HepG2 (cell line): ENCODE data around the gene ELMO2. TPM values are rescaled to one million over a fixed set of nuclear protein-coding genes. Genes with fewer than 3 reads are reported as not detected.

Source experiments
- ATAC-seq: fragments of 200-7000 bp; cut with Tn5 transposase; 3 replicates; pipeline ENCODE4 v1.9.1; 2020; ENCODE audit warnings: mild to moderate bottlenecking, moderate library complexity
- BruUV-seq: library from RNA; stranded (reverse); fragments of 400-500 nt; replicated peaks from 2 replicates; lab custom pipeline; 2021; lab: Mats Ljungman, UMichigan
- CTCF ChIA-PET: fragments of 300-600 bp; formaldehyde crosslinking; extraction: SDS; loops from one replicate; lab custom pipeline; 2021; ENCODE audit warnings: low total read pairs, inconsistent platforms, low intra/inter-chr PET ratio; lab: Yijun Ruan, JAX
- POLR2A ChIA-PET: fragments of 350-600 bp; sonication (Branson Sonifier 250); formaldehyde crosslinking; loops from one replicate; lab custom pipeline; 2020; ENCODE audit warnings: antibody characterized with exemption, inconsistent platforms; lab: Yijun Ruan, JAX
- DNase-seq: peaks from one replicate; pipeline ENCODE4 v3.0.0-alpha.2; 2015; ENCODE audit warnings: low spot score
- FAIRE-seq: peaks from 3 replicates; lab custom pipeline; 2011; peaks lifted over from hg19 to GRCh38; lab: Jason Lieb, UNC
- H2AFZ ChIP-seq: one replicate; pipeline ENCODE4 v1.6.1; 2011; ENCODE audit warnings: low read length, inconsistent platforms
- H3K27ac ChIP-seq: fragments of 300-600 bp; 3 replicates; pipeline ENCODE4 v1.8.0; 2011; ENCODE audit warnings: mixed run types, mild to moderate bottlenecking, mixed read lengths, low read length, inconsistent platforms; ENCODE audit not compliant: insufficient read depth; ENCODE audit errors: extremely low read length
- H3K27me3 ChIP-seq, 2 experiments: fragments of 200-600 bp in 1 of 2; 2 replicates in 1 of 2; 3 replicates in 1 of 2; pipeline versions ENCODE4 v1.6.0 to v1.8.0; 2011; ENCODE audit warnings: low read length in 2 of 2, mild to moderate bottlenecking in 2 of 2, moderate library complexity in 2 of 2, inconsistent platforms in 1 of 2; ENCODE audit not compliant: insufficient read depth in 2 of 2, control insufficient read depth in 1 of 2
- H3K36me3 ChIP-seq, 2 experiments: fragments of 200-600 bp in 1 of 2; replicated peaks in 1 of 2; 2 replicates in 1 of 2; 3 replicates in 1 of 2; pipeline versions ENCODE4 v1.5.1 to v1.8.0; 2011; ENCODE audit warnings: low read length in 2 of 2, inconsistent platforms in 1 of 2; ENCODE audit not compliant: insufficient read depth in 2 of 2, control insufficient read depth in 1 of 2
- H3K4me1 ChIP-seq: 2 replicates; pipeline ENCODE4 v1.5.1; 2012; ENCODE audit warnings: low read length, inconsistent platforms; ENCODE audit not compliant: insufficient read depth
- H3K4me2 ChIP-seq: 2 replicates; pipeline ENCODE4 v1.6.0; 2011; ENCODE audit warnings: low read depth, low read length, inconsistent platforms
- H3K4me3 ChIP-seq, 3 experiments: fragments of 200-600 bp in 1 of 3; sonication (generic), shearing (Covaris generic) in 1 of 3; replicated peaks in 1 of 3; 2 replicates each; pipeline ENCODE4 v1.5.1; 2011 to 2016; ENCODE audit warnings: low read length in 3 of 3, inconsistent platforms in 2 of 3, low read depth in 2 of 3, mild to moderate bottlenecking in 2 of 3, control low read depth in 1 of 3, mixed read lengths in 1 of 3; ENCODE audit not compliant: insufficient read depth in 1 of 3
- H3K79me2 ChIP-seq: one replicate; pipeline ENCODE4 v1.6.1; 2011; ENCODE audit warnings: low read length, inconsistent platforms; ENCODE audit not compliant: insufficient read depth
- H3K9ac ChIP-seq: 2 replicates; pipeline ENCODE4 v1.6.0; 2011; ENCODE audit warnings: mild to moderate bottlenecking, low read depth, low read length, inconsistent platforms; ENCODE audit not compliant: insufficient read depth
- H3K9me3 ChIP-seq: 2 replicates; pipeline ENCODE4 v1.5.1; 2012; ENCODE audit warnings: mild to moderate bottlenecking, low read length
- H4K20me1 ChIP-seq: 2 replicates; pipeline ENCODE4 v1.6.0; 2011; ENCODE audit warnings: inconsistent platforms, mild to moderate bottlenecking, low read length, moderate library complexity; ENCODE audit not compliant: insufficient read depth
- CREB1 ChIP-seq, 2 experiments: fragments of 450-650 bp in 1 of 2; IDR thresholded peaks; 2 replicates each; pipeline ENCODE4 v1.6.1; 2016 to 2017; ENCODE audit warnings: control low read depth in 1 of 2, mild to moderate bottlenecking in 1 of 2, missing compliant biosample characterization in 1 of 2, missing genetic modification characterization in 1 of 2
- IRX3 ChIP-seq: sonication (generic); formaldehyde crosslinking; IDR thresholded peaks from 2 replicates; pipeline ENCODE4 v1.8.1; 2023; ENCODE audit warnings: mild to moderate bottlenecking, low read depth, missing genetic modification reagents, borderline replicate concordance
- JUN ChIP-seq: sonication (generic); formaldehyde crosslinking; IDR thresholded peaks from 2 replicates; pipeline ENCODE4 v1.4.0; 2020; ENCODE audit warnings: mild to moderate bottlenecking, missing genetic modification reagents
- MAFF ChIP-seq: IDR thresholded peaks from 2 replicates; pipeline ENCODE4 v1.6.1; 2011; ENCODE audit warnings: low read depth, low read length, improper control_type of control experiment
- PHB2 ChIP-seq: fragments of 450-650 bp; IDR thresholded peaks from 2 replicates; pipeline ENCODE4 v1.6.1; 2018; ENCODE audit not compliant: partially characterized antibody
- TEAD3 ChIP-seq: optimal IDR thresholded peaks from 2 replicates; pipeline ENCODE3; 2016; ENCODE audit warnings: borderline replicate concordance
- ZNF225 ChIP-seq: sonication (generic); formaldehyde crosslinking; IDR thresholded peaks from 2 replicates; pipeline ENCODE4 v1.4.0; 2020; ENCODE audit warnings: mild to moderate bottlenecking, missing genetic modification reagents
- ZNF331 ChIP-seq: sonication (generic); formaldehyde crosslinking; IDR thresholded peaks from 2 replicates; pipeline ENCODE4 v1.4.0; 2020; ENCODE audit warnings: missing genetic modification reagents
- ZNF33B ChIP-seq: sonication (generic); formaldehyde crosslinking; IDR thresholded peaks from 2 replicates; pipeline ENCODE4 v1.5.1; 2020; ENCODE audit warnings: mild to moderate bottlenecking, missing genetic modification reagents
- WGBS: methylation state at CpG from one replicate; pipeline ENCODE4 v1.1.6; 2017; ENCODE audit warnings: low lambda C conversion rate; 5-methylcytosine and 5-hydroxymethylcytosine counted together
- in situ Hi-C: cut with HindIII; loops from 2 replicates; pipeline ENCODE4 v1.10.0; 2017; ENCODE audit warnings: low pct_unique_long_range_greater_than_20kb; ENCODE audit not compliant: extremely low pct_ligation_motif_present
- intact Hi-C: fragments of 100-400 bp; cut with micrococcal nuclease; formaldehyde crosslinking; loops from one replicate; pipeline ENCODE4 v1.10.0; 2022; ENCODE audit not compliant: unreplicated experiment
- polyA plus RNA-seq, 8 experiments: library from polyadenylated mRNA; depleted of rRNA in 3 of 8; stranded (reverse) in 7 of 8; unstranded in 1 of 8; fragments of >200 nt; fragmentation: Illumina TruSeq in 4 of 8; extraction: Trizol in 4 of 8; gene quantifications; 2 replicates each; pipeline versions ENCODE4 v1.2.1 to v1.2.3, GENCODE V29; 2011 to 2016; ENCODE audit warnings: low read depth in 4 of 8, missing spikeins in 1 of 8, mixed read lengths in 1 of 8; ENCODE audit not compliant: insufficient read depth in 1 of 8
- total RNA-seq, 5 experiments: library from RNA; depleted of rRNA; stranded (reverse); fragments of >200 nt; fragmentation: Illumina TruSeq; extraction: Trizol; gene quantifications; 2 replicates each; pipeline ENCODE4 v1.2.3, GENCODE V29; 2016; ENCODE audit warnings: low read depth in 1 of 5
- TF ChIP-seq, protein P1 (sequence below): sonication (generic); formaldehyde crosslinking; IDR thresholded peaks from 2 replicates; pipeline ENCODE4 v1.4.0; 2020; ENCODE audit warnings: missing genetic modification reagents

The ELMO2 gene
- total and polyA plus RNA-seq, 2 of the 13 experiments (the other 11 are each of a cell fraction or from before 2014, with no cell fraction given): 30.6 to 35.7 TPM

- ChIA-PET CTCF (no interaction called here), POLR2A (interaction anchor here (2.4 kb wide), 1 partner anchor 52 kb away, joined by 7 read pairs; no protein-coding TSS in a partner anchor)
- no peak overlapping the region for H2AFZ ChIP-seq
- H3K4me1 ChIP-seq: peaks cover 8% of the 10 kb centered on the region
- no peaks in the 10 kb centered on the region for H4K20me1 ChIP-seq
- no TSS peak for BruUV-seq
- no peaks in the 10 kb centered on the region for H3K9me3 ChIP-seq
- no peak overlapping the region for H3K4me2 ChIP-seq
- no peak overlapping the region for H3K4me3 ChIP-seq
- TF ChIP-seq CREB1 (IDR thresholded peaks at IDR 0.05) (0 out of 2 replicates have a peak, but pooled peaks have one; percentile 22), CREB1 (CRISPR knock-in tag; IDR thresholded peaks at IDR 0.05) (no peak), PHB2 (no peak), IRX3 (CRISPR knock-in tag) (no peak)
- in situ Hi-C loops (no loop called here), intact Hi-C loops (no loop called here)
- 14% methylated on average over 3 of the region's 3 CpGs for WGBS
- DNase-seq (no peak), ATAC-seq (no peak), FAIRE-seq (no peak)
- H3K27me3 ChIP-seq: peaks cover 2 to 32% of the 10 kb centered on the region in 2 experiments; a peak in 3 of 5 replicates
- no peak overlapping the region for H3K27ac ChIP-seq
- no peaks in the 10 kb centered on the region for H3K79me2 ChIP-seq
- H3K36me3 ChIP-seq: no peaks in the 10 kb centered on the region
- no peak overlapping the region for H3K9ac ChIP-seq
These were observed 10.0 kb upstream of the ELMO2 start for GRCh38 chr20:46416421-46416820.

DNA sequence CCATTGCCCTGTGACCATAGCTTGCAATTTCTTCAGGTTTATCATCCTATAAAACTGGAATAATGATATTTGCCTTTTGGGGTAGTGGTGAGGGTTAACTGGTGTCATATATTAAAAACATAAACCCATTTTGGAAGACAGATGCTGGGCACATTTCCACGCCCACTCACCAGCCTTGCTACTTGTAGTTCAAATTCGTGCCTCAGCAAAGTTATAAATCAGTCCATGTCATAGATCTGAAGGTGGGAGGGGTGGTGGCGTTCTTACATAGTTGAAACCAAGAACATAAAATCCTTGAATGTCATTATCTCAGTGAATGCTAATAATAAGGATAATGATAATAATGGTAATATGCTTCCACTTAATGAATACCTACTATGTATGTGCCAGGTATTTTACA is 9.4 kb upstream of the ELMO2 start:
- TF ChIP-seq MAFF (no peak), ZNF225 (no peak), JUN (CRISPR knock-in tag) (no peak), ZNF331 (CRISPR knock-in tag) (no peak), TEAD3 (CRISPR knock-in tag) (no peak), ZNF33B (CRISPR knock-in tag) (no peak)
- TF ChIP-seq, protein P1, sequence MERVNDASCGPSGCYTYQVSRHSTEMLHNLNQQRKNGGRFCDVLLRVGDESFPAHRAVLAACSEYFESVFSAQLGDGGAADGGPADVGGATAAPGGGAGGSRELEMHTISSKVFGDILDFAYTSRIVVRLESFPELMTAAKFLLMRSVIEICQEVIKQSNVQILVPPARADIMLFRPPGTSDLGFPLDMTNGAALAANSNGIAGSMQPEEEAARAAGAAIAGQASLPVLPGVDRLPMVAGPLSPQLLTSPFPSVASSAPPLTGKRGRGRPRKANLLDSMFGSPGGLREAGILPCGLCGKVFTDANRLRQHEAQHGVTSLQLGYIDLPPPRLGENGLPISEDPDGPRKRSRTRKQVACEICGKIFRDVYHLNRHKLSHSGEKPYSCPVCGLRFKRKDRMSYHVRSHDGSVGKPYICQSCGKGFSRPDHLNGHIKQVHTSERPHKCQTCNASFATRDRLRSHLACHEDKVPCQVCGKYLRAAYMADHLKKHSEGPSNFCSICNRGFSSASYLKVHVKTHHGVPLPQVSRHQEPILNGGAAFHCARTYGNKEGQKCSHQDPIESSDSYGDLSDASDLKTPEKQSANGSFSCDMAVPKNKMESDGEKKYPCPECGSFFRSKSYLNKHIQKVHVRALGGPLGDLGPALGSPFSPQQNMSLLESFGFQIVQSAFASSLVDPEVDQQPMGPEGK (CRISPR knock-in tag): no peak
- WGBS: 7% methylated on average over 3 of the region's 3 CpGs
- Histone ChIP-seq H3K9ac (no peak overlapping the region), H3K36me3 (no peaks in the 10 kb centered on the region), H3K4me2 (no peak overlapping the region), H3K9me3 (no peaks in the 10 kb centered on the region), H3K27me3 (peaks cover 2 to 32% of the 10 kb centered on the region in 2 experiments; a peak in 3 of 5 replicates), H2AFZ (no peak overlapping the region), H4K20me1 (no peaks in the 10 kb centered on the region), H3K27ac (no peak overlapping the region), H3K4me3 (no peak overlapping the region), H3K79me2 (no peaks in the 10 kb centered on the region), H3K4me1 (peaks cover 15% of the 10 kb centered on the region)
- no peak for FAIRE-seq
- no TSS peak for BruUV-seq
- in situ Hi-C loops: no loop called here
- intact Hi-C loops: no loop called here
- ChIA-PET CTCF (no interaction called here), POLR2A (interaction anchor here (2.4 kb wide), 1 partner anchor 52 kb away, joined by 7 read pairs; no protein-coding TSS in a partner anchor)
- ATAC-seq: no peak
- DNase-seq: no peak
